HepG2 (cell line): ENCODE measurements around the gene SCAMP3. TPM values are rescaled to one million over a fixed set of nuclear protein-coding genes. Genes with fewer than 3 reads are reported as not detected.

Experiments used
- ARHGAP35 ChIP-seq: sonication (generic); formaldehyde crosslinking; IDR thresholded peaks from 2 replicates; pipeline ENCODE4 v1.9.0; 2022; ENCODE audit warnings: mild to moderate bottlenecking, inconsistent platforms, moderate library complexity, missing genetic modification reagents, borderline replicate concordance
- GABPB1 ChIP-seq: IDR thresholded peaks from 2 replicates; pipeline ENCODE4 v1.6.1; 2016; ENCODE audit warnings: mild to moderate bottlenecking, missing genetic modification reagents, moderate library complexity, missing compliant biosample characterization
- HNF1B ChIP-seq: sonication (generic); formaldehyde crosslinking; IDR thresholded peaks from 2 replicates; pipeline ENCODE4 v1.5.1; 2020; ENCODE audit warnings: mild to moderate bottlenecking, moderate library complexity, missing genetic modification reagents
- MBNL3 ChIP-seq: fragments of 250-450 bp; sonication (Bioruptor Pico); conservative IDR thresholded peaks from 2 replicates; pipeline ENCODE4 v1.8.0; 2022; ENCODE audit warnings: mild to moderate bottlenecking, inconsistent platforms
- MED1 ChIP-seq: sonication (generic); formaldehyde crosslinking; IDR thresholded peaks from 2 replicates; pipeline ENCODE4 v1.4.0; 2020; ENCODE audit warnings: missing genetic modification reagents
- MTA1 ChIP-seq: sonication (generic); formaldehyde crosslinking; IDR thresholded peaks from 2 replicates; pipeline ENCODE4 v1.4.0; 2020; ENCODE audit warnings: missing genetic modification reagents, mild to moderate bottlenecking, borderline replicate concordance
- NCOA2 ChIP-seq: sonication (generic); formaldehyde crosslinking; IDR thresholded peaks from 2 replicates; pipeline ENCODE4 v1.8.0; 2022; ENCODE audit warnings: inconsistent platforms
- PHF20 ChIP-seq: sonication (generic); formaldehyde crosslinking; IDR thresholded peaks from 2 replicates; pipeline ENCODE4 v1.5.0; 2020; ENCODE audit warnings: mild to moderate bottlenecking, missing genetic modification reagents
- RXRA ChIP-seq: sonication (generic); formaldehyde crosslinking; IDR thresholded peaks from 2 replicates; pipeline ENCODE4 v1.5.1; 2020; ENCODE audit warnings: missing genetic modification reagents
- RXRB ChIP-seq: IDR thresholded peaks from 2 replicates; pipeline ENCODE4 v1.6.1; 2016; ENCODE audit warnings: borderline replicate concordance, missing genetic modification reagents, missing compliant biosample characterization
- SMAD9 ChIP-seq: sonication (generic); formaldehyde crosslinking; IDR thresholded peaks from 2 replicates; pipeline ENCODE4 v1.5.1; 2020; ENCODE audit warnings: mild to moderate bottlenecking, missing genetic modification reagents
- SP4 ChIP-seq: sonication (generic); formaldehyde crosslinking; IDR thresholded peaks from 2 replicates; pipeline ENCODE4 v1.8.1; 2023; ENCODE audit warnings: mild to moderate bottlenecking, missing genetic modification reagents
- TARDBP ChIP-seq: sonication (generic); formaldehyde crosslinking; IDR thresholded peaks from 2 replicates; pipeline ENCODE4 v1.8.0; 2022; ENCODE audit warnings: mild to moderate bottlenecking, missing genetic modification reagents
- THRA ChIP-seq: sonication (generic); formaldehyde crosslinking; IDR thresholded peaks from 2 replicates; pipeline ENCODE4 v1.4.0; 2020; ENCODE audit warnings: missing genetic modification reagents, borderline replicate concordance
- ZFP41 ChIP-seq: sonication (generic); formaldehyde crosslinking; IDR thresholded peaks from 2 replicates; pipeline ENCODE4 v1.4.0; 2020; ENCODE audit warnings: mild to moderate bottlenecking, missing genetic modification reagents, borderline replicate concordance
- ZNF10 ChIP-seq: sonication (generic); formaldehyde crosslinking; IDR thresholded peaks from 2 replicates; pipeline ENCODE4 v1.4.0; 2020; ENCODE audit warnings: mild to moderate bottlenecking, low read depth, missing genetic modification reagents, borderline replicate concordance
- ZNF510 ChIP-seq: sonication (generic); formaldehyde crosslinking; IDR thresholded peaks from 2 replicates; pipeline ENCODE4 v1.4.0; 2020; ENCODE audit warnings: low read depth, mild to moderate bottlenecking, missing genetic modification reagents
- ZNF552 ChIP-seq: sonication (generic); formaldehyde crosslinking; IDR thresholded peaks from 2 replicates; pipeline ENCODE4 v1.9.0; 2022; ENCODE audit warnings: missing genetic modification reagents, mild to moderate bottlenecking, borderline replicate concordance
- ZNF687 ChIP-seq: sonication (generic); formaldehyde crosslinking; IDR thresholded peaks from 2 replicates; pipeline ENCODE4 v1.5.1; 2020; ENCODE audit warnings: mild to moderate bottlenecking, missing genetic modification reagents, moderate library complexity
- ZNF691 ChIP-seq: sonication (generic); formaldehyde crosslinking; IDR thresholded peaks from 2 replicates; pipeline ENCODE4 v1.4.0; 2020; ENCODE audit warnings: missing genetic modification reagents, low read depth, mild to moderate bottlenecking, borderline replicate concordance
- ZNF7 ChIP-seq: IDR thresholded peaks from 2 replicates; pipeline ENCODE4 v1.6.1; 2016; ENCODE audit warnings: missing biosample characterization, missing genetic modification reagents
- ZNF788 ChIP-seq: sonication (generic); formaldehyde crosslinking; IDR thresholded peaks from 2 replicates; pipeline ENCODE4 v1.5.0; 2020; ENCODE audit warnings: mild to moderate bottlenecking, missing genetic modification reagents, borderline replicate concordance
- ZZZ3 ChIP-seq: sonication (generic); formaldehyde crosslinking; IDR thresholded peaks from 2 replicates; pipeline ENCODE4 v1.4.0; 2020; ENCODE audit warnings: missing genetic modification reagents, mild to moderate bottlenecking, borderline replicate concordance
- polyA plus RNA-seq, 8 experiments: library from polyadenylated mRNA; depleted of rRNA in 3 of 8; stranded (reverse) in 7 of 8; unstranded in 1 of 8; fragments of >200 nt; fragmentation: Illumina TruSeq in 4 of 8; extraction: Trizol in 4 of 8; gene quantifications; 2 replicates each; pipeline versions ENCODE4 v1.2.1 to v1.2.3, GENCODE V29; 2011 to 2016; ENCODE audit warnings: low read depth in 4 of 8, missing spikeins in 1 of 8, mixed read lengths in 1 of 8; ENCODE audit not compliant: insufficient read depth in 1 of 8
- total RNA-seq, 5 experiments: library from RNA; depleted of rRNA; stranded (reverse); fragments of >200 nt; fragmentation: Illumina TruSeq; extraction: Trizol; gene quantifications; 2 replicates each; pipeline ENCODE4 v1.2.3, GENCODE V29; 2016; ENCODE audit warnings: low read depth in 1 of 5

Gene SCAMP3
- total and polyA plus RNA-seq, 2 of the 13 experiments (the other 11 are each of a cell fraction or from before 2014, with no cell fraction given), result 46.8 to 83.3 TPM

GRCh38 chr1:155285631-155286044 lies 23.5 kb upstream of the SCAMP3 start (continued):
- TF ChIP-seq ZNF687 (CRISPR knock-in tag) (peak; percentile 93), ZNF510 (no peak), ZNF7 (CRISPR knock-in tag) (no peak), TARDBP (CRISPR knock-in tag) (no peak), SMAD9 (no peak), GABPB1 (CRISPR knock-in tag) (0 out of 2 replicates have a peak, but pooled peaks have one; percentile 41), ZNF788 (CRISPR knock-in tag) (0 out of 2 replicates have a peak, but pooled peaks have one; percentile 13), MED1 (CRISPR knock-in tag) (peak; percentile 57), NCOA2 (CRISPR knock-in tag) (peak; percentile 51; the same call in 1 of the 2 replicates), SP4 (0 out of 2 replicates have a peak, but pooled peaks have one; percentile 28), PHF20 (CRISPR knock-in tag) (peak; percentile 24; the same call in 1 of the 2 replicates), MBNL3 (CRISPR knock-in tag) (no peak), ZNF552 (CRISPR knock-in tag) (no peak; the same call in 1 of the 2 replicates), THRA (CRISPR knock-in tag) (peak; percentile 98), RXRB (CRISPR knock-in tag) (peak; percentile 95), ZNF10 (CRISPR knock-in tag) (no peak), RXRA (CRISPR knock-in tag) (peak; percentile 93), ARHGAP35 (CRISPR knock-in tag) (no peak), MTA1 (peak; percentile 24; the same call in 1 of the 2 replicates), HNF1B (CRISPR knock-in tag) (peak; percentile 74), ZFP41 (CRISPR knock-in tag) (no peak), ZNF691 (CRISPR knock-in tag) (0 out of 2 replicates have a peak, but pooled peaks have one; percentile 56), ZZZ3 (no peak)
